NCI-H345 treated with DMSO at 0.1 percent for 48 hours (cell line): ENCODE results near the gene KCTD14.
"Not testable (repeated sequence)": the region's sequence is repeated elsewhere in the genome, so short reads cannot be mapped to it uniquely, and the experiment has no call there.

Experiments used
- DNase-seq: peaks from one replicate; lab custom pipeline; 2025; ENCODE audit not compliant: unreplicated experiment; lab: John Stamatoyannopoulos, UW

KCTD14 gene

DNA sequence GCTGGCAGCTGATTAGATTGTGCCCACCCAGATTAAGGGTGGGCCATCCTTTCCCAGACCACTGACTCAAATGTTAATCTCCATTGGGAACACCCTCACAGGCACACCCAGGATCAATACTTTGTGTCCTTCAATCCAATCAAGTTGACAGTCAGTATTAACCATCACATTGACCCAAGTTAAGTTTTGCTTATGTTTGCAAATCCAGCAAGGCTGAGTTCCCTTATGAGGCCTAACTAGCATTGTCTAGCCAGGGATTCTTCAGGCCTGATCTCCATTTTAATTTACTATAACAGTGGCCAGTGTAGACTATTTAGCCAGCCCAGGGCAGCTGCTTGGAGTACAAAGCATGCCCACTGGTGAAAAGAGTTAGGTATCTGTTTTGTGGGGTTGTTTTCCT, 2.3 kb upstream of the KCTD14 start:
- no peak for DNase-seq

DNA sequence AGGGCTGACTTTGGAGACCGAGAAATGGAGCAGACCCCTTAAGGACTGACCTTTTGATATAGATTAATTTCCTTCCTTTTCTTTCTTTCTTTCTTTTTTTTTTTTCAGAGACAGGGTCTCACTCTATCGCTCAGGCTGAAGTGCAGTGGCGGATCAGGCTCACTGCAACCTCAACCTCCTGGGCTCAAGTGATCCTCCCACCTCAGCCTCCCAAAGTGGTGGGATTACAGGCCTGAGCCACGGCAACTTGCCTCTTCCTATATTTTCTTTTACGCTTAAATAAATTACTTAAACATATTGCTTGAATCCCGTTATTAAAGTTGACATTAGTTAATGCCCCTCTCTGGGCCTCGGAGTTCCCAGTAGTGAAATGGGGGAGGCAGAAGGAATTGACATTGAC, 350 bp upstream of the KCTD14 start:
- no peak for DNase-seq

DNA sequence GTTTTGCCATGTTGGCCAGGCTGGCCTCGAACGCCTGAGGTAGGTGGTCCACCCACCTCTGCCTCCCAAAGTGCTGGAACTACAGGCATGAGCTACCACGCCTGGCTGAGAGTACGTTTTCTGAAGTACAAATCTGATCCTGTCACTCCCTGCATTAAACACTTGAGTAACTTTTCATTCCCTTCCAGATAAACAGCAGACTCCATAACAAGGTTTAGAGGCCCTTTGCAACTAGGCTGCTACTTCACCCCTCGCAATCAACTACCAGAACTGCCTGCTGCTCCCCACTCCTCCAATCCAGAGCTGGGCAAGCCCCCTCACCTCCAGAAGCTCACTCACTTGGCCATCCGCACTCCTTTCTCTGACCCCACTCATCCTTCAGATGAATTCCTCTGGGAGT, 1.5 kb downstream of the KCTD14 start:
- no peak for DNase-seq

DNA sequence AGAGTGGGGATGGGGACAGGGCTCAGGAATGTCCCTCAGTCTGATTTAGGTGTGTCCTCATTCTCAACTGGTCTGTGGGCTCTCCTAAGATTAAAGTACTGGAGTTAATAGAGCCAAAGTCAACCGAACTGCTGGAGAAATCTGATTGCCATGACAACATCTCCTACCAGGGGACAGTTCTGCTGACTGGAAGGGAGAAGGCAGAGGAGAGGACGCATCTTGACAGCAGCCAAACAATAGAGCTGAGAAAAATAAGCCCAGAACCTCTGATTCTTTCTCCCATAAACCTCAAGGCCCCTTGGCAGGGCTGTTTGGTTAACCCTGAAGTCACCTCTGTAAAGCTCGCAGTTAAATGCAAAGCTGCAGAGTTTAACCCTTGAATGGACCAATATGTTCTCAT, 2.8 kb downstream of the KCTD14 start:
- no peak for DNase-seq

DNA sequence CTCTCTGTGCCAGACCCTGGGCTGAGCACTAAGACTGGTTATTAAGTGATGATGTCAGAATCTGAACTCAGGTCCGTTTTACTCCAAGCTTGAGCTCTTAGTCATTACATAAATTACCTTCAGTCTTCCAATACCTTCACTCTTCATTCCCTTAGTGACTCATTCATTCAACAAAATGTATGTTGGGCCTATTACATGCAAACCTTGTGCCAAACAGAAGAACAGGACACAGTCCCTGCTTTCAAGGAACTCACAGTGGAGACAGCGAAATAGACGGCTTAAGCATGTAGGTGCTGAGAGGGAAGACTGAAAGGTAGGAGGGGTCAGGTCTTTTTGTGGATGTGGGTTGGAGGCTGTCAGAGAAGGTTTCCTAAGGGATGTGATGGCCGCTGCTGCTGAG, 3.3 kb downstream of the KCTD14 start:
- no peak for DNase-seq

DNA sequence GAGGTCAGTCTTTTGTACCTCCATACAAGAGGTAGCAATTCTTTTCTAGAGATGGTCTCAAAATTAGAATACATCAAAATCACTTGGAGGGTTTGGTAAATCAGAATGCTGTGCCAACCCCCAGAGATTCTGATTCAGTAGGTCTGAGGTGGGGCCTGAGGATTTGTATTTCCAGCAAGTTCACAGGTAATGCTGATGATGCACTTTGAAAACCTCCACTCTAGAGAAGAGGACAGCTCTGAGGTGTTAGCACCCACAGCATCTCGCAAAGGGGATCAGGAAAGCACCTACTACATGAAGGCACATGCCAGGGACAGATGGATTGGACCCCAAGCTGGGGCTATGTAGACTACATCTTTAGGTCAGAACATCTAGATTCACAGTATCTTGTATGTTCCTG, 7.2 kb downstream of the KCTD14 start:
- no peak for DNase-seq

DNA sequence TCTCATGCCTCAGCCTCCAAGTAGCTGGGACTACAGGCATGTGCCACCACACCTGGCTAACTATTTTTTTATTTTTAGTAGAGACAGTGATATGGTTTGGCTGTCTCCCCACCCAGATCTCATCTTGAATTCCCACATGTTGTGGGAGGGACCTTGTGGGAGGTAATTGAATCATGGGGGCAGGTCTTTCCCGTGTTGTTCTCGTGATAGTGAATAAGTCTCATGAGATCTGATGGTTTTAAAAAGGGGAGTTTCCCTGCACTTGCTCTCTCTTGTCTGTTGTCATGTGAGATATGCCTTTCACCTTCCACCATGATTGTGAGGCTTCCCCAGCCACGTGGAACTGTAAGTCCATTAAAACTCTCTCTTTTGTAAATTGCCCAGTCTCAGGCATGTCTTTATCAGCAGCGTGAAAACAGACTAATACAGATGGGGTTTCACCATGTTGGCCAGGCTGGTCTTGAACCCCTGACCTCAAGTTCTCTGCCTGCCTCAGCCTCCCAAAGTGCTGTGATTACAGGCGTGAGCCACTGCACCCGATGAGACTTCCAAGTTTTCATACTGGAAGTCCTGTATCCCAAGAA, 8.0 kb downstream of the KCTD14 start:
- DNase-seq, result not testable (repeated sequence)

DNA sequence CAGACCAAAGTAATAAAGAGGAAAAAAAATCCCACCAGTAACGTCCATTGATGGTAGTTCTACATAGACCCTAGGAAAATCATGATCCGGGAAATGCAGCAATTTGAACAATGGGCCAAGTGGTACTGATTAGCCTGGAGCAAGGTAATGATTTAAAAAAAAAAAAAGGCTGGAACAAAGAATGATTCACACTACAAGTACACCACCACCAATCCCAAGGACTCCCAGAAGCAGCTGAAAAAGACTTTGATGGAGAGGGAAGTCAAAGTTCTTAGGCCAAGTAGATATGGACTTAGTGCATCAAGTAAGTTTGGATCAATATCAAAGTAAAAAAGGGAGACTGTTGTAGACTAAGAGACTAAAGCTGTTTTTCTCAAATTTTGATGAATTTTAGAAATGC, 11.8 kb downstream of the KCTD14 start:
- no peak for DNase-seq

DNA sequence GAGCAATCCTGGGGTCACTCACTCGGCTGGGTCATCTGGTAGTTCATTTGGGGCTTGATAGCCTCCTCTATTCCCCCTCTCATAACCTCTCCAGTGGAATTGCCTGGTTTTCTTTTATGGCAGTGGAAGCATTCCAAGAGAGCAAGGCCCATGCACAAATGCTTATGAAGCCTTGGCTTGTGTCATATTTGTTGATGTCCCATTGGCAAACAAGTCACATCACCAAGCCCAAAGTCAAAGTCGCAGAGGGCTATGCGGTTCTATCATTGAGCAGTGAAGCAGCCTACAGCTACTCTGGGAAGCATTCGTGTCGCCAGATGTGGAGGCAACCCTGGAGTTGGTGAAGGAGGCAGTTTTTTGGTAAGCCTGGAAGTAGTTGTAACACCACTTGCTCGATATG, 12.3 kb downstream of the KCTD14 start:
- no peak for DNase-seq

DNA sequence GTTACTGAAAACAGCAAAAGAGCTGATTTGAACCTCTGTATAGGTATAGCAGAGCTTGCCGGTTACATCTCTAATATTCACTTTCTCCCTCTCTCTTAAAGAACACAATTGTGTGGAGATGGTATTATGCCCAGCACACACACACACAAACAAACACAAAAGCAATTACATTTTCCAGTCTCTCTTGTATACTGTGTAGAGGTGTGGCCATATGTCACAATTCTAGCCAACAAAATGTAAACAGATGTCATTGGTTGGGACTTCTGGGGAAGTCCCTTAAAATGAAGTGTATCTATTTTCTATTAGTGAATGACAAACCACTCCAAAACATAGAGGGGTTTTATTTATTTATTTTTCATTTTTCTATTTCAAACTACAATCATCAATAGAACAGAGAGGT, 12.8 kb downstream of the KCTD14 start:
- DNase-seq, result no peak

DNA sequence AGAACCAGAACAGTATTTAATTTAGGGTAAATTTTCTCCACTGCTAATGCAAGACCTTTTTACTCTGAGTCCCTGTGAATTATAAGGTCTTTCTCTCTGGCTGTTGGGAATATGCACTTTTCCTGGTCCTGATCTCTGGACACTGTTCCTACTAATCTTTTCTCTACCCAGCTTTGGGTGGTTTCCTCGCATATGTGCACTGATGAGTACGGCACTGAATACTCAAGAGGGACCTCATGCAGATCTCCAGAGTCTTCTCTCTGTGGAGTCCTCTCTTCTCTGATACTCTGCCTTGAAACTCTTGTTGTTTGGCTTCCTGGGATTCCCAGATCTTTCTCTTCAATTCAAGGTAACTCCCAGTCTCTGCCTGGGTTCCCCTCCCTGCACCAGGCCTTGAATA, 14.0 kb downstream of the KCTD14 start:
- DNase-seq, result no peak

DNA sequence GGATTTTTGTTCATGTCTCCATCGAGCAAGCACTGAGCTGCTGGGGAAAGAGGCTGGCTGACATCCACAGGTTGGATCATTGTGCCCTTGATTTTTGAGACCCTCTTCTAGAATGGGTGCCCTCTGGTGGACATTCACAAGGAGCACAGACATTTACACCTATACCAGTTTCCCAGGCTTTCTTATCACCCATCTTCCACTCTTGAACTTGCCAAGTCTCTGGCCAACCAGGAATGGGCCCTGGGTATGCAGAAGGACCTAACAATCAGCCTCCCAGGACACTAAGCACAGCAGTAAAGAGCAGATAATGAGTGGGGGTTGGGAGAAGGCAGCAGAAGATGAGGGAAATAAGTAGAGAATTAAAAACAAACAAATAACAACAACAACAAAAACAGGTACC, 22.9 kb downstream of the KCTD14 start:
- peak; percentile 65 for DNase-seq

DNA sequence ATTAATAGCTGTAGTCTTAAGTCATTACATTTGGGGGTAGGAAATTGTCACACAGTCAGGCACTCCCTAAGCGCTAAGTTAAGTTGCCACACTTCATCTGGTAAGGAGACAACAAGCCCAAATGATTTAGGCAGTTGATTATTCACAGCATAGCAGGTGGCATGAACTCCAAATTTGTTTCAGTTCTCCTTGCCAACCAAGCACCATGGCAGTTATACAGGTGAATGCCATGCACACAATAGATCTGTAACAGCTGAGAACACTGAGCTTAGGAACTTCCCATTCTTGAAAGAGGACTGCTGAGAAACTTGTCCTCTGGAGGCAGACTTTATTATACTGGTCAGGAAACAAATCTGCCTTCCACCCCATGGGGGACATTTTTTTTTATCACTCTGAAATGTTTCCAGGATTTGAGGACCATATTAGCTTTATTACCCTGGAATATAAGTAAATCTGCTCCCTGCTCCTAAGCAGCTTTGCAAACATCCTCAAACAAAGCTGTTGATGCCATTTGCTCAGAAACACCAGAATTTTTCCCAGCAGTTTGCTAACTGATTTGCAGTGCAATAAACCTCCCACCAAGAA, 23.5 kb downstream of the KCTD14 start:
- peak; percentile 14 for DNase-seq

DNA sequence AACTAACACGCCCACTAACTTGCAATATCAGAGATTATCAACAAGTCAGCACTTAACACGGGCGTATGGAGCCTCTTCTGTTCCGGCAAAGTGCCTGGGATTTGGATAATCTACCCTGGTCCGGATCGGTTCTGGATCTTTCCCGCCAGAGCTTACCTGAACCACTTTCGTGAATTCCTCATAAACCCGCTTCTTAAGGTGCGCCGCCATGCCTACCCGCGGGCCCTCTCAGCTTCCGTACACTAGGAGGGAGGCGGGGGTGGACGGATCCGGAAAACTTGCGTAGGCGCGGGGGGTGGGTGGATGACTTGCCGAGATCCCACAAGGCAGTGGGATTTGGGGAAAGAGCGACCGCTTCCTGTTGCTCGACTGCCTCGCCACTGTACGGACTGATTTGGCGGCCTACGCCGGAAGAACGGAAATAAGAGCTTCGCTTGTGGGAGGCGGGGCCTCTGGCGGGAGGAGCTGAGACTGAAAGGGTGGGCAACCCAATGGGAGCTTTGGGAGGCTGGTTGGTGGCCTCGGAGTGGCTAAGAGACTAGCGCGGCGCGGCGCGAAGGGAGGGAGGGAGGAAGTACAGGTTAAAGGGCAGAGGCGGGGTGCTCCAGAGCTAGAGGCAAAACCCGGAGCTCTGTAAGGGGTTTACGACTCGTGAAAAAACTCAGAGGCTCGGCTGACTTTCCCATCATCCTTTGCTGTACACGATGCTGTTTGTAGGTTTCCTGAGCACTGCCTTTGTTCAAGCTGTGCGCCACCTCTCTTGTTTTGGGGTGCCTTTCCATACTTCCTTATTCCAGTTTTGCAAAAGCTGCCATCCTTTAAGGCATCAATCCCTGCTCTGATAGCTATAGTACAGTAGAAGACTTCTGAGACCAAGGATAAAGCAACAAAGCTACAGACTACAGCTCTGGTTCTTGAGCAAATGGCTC, 28.4 kb downstream of the KCTD14 start, which contains the start of gene INTS4:
INTS4 (minus strand) TSS at position 235 of the 929 bp plus-strand sequence; CDS start at position 210, 25 bp downstream.
- DNase-seq, result peak; percentile 98

DNA sequence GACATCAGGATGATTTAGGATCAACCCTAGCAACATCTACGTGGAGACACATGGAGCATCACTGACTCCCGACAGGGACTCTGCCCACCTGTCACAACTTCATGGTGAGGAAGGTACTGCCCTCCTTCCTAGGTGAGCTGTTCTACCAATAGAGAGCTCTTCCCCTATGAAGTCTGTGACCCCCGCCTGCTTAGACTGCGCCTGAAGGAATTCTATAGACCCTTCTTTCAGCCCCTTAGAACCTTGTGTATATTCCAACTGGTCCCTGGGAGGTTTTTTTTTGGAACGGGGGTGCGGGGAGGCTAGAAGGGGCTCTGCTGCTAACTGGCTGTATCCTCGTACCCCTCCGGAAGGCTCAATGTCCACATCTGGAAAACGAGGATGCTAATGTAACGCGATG, 29.2 kb downstream of the KCTD14 start:
- no peak for DNase-seq

DNA sequence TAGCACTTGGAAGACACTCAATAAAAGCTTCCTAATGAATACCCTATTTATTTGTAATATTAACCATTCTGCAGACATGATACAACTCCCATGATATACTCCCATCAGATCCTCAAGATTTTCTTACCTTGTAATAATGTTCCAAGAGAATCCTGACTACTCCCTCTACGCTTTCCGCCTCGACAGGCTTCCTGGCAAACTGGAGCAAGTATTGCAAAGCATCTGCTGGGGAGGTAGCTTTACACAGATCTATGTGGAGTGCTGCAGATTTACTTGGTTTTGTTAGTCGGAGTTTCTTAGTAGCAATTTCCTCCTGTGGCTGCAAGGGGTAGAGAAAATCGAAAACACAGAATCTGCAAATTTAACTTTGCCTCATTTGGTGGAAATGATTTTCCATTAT, 32.1 kb downstream of the KCTD14 start:
- DNase-seq, result no peak

DNA sequence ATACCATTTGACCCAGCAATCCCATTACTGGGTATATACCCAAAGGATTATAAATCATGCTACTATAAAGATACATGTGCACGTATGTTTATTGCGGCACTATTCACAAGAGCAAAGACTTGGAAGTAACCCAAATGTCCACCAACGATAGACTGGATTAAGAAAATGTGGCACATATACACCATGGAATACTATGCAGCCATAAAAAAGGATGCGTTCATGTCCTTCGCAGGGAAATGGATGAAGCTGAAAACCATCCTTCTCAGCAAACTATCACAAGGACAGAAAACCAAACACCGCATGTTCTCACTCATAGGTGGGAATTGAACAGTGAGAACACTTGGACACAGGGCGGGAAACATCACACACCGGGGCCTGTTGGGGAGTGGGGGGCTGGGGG, 36.6 kb downstream of the KCTD14 start:
- DNase-seq, result not testable (repeated sequence)

DNA sequence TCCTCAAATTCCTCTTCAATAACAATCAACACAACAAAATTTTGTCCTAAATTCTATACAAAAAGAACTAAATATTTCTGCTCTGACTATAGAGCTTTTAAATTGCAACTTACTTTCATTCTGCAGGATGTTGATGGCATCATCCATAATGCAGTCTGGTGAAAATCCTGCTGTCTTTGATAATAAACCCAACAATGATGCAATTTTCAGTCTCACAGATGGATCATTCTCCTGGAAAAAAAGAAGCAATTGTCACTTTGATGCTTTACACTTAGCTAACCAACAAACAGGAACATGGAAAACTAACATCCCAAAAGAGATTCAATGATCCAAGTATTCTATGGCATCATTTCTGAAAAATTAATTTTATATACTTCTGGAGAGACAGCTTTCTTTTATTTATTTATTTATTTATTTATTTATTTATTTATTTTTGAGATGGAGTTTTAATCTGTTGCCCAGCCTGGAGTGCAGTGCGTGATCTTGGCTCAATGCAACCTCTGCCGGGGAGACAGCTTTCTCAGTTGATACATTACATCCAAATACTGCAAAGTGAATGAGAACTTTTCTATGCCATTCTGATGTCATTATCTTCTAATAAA, 41.6 kb downstream of the KCTD14 start:
- no peak for DNase-seq

DNA sequence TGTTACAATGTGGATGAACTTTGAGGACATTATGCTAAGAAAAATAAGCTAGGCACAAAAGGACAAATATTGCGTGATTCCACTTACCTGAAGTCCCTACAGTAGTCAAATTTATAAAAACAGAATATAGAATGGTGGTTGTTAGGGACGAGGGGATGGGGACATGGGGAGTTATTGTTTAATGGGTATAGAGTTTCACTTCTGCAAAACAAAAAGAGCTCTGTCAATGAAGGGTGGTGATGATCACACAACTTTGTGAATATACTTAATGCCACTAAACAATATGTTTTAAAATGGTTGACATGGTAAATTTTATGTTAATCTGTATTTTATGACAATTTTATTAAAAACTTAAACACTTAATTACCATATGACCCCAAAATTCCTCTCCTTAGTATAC, 54.7 kb downstream of the KCTD14 start:
- no peak for DNase-seq

DNA sequence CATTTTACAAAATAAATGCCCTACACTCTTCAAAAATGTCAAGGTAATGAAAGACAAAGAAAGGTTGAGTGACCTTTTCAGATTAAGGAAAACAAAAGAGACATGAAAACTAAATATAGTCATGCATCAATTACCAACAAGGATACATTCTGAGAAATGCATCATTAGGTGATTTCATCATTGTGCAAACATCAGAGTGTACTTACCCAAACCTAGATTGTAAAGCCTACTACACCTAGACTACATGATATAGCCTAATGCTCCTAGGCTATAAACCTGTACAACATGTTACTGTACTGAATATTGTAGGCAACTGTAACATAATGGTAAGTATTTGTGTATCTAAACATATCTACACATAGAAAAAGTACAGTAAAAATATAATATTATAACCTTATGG, 55.3 kb downstream of the KCTD14 start:
- DNase-seq, result no peak

DNA sequence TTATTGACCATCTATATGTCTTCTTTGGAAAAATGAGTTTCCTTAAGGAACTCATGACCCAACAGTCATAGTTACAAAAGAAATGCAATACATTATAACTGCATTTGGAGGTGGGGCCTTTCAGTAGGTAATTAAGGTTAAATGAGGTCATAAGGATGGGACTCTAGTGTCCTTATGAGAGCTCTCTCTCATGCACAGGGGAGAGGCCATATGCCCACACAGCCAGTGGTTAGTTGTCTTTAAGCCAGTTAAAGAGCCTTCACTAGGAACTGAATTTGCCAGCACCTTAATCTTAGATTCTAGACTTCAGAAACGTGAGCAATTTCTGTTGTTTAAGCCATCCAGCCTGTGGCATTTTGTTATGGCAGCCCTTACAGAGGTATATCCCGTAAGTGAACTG, 56.0 kb downstream of the KCTD14 start:
- DNase-seq, result no peak

DNA sequence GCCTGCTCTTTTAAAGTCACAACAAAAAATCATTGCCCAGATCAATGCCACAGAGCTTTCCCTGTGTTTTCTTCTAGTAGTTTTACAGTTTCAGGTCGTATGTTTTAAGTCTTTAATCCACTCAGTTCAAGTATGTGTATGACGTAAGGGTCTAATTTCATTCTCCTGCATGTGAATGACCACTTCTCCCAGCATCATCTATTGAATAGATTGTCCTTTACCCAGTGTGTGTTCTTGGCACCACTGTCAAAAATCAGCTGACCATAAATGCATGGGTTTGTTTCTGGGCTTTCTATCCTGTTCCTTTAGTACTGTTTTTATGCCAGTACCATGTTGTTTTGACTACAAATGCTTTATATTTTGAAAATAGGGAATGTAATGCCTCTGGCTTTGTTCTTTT, 56.7 kb downstream of the KCTD14 start:
- DNase-seq, result no peak
